HPDE6-E6E7 (cell line): ENCODE measurements around the gene SLC6A20.

Source experiments
- DNase-seq: peaks from one replicate; pipeline ENCODE4 v3.0.0; 2011; ENCODE audit warnings: missing footprints; ENCODE audit errors: extremely low spot score

SLC6A20 gene

DNA sequence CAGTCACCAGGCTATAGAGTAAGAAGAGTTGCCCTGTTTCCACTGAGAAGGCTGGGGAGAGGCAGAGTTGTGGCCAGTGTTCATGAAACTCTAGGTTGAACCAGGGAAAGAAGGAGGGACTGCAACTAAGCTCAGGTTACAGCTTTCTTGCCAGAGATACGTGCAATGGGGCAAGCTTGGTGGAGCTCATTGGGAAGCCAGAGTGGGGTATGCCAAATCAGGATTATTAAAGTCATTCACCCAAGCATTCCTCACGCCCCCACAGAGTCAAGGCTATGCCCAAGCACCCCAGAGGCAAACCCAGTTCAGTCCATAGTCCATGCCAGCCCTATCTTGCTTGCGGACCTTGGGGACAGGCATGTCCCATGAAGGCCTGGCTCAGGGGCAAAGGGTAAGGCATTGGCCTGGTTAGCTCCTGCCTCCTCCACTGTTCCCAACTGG, 17.6 kb downstream of the SLC6A20 start:
- DNase-seq: no peak

DNA sequence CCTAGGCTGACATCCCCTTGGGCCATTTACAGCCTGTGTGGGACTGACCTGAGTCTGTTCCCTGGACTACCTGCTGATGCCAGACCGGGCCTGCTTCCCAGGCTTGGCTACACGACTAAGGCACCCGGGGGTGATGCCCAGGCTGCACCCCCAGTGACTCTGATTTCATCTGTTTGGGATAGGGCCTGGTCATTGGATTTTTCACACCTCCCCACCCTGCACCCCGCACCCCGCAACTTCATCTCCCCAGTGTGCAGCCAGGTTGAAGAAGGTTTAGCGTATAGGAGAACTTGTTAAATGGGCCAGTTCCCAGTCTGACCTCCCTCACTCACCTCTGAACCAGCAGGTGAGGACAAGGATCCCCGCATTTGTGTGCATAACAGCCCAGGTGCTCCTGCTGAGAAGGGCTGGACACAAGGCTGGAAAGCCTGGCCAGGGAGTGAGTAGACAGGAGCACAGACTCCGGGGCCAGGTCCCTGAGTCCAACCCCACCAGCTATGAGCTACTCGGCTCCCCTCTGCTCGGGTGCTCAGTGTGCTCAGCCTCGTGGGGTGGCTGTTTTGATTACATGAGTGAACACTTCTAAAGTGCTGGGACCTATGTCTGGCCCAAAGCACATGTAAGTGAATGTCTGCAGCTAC, 18.5 kb downstream of the SLC6A20 start:
- DNase-seq: no peak

DNA sequence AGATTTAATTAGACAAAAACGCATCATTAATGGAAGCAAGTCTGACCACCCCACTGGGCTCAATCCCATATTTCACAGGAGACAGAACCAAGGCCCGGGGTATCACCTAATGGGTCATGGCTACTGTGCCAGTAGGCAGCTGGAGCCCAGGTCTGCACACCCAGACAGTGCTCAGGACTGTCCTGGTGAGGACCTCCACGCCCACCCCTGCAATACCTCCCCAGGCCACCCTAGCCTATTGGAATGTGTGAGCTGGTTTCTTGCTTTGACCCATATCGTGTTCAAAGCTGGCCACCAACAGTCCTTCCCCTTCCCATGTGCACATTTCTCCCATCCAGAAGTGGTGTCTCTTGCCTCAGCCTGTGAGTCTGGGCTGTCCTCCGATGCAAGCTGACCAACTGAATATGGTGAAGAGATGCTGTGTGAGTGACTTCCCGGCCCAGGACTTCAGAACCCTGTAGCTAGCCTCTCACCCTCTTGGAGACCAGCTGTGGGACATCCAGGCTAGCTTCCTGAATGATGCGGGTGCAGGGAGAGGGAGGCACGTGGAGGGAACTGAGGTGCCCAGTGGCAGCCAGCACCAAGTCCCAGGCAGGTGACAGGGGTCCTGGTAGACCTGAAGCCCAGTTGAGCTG, 19.1 kb downstream of the SLC6A20 start:
- DNase-seq: no peak

DNA sequence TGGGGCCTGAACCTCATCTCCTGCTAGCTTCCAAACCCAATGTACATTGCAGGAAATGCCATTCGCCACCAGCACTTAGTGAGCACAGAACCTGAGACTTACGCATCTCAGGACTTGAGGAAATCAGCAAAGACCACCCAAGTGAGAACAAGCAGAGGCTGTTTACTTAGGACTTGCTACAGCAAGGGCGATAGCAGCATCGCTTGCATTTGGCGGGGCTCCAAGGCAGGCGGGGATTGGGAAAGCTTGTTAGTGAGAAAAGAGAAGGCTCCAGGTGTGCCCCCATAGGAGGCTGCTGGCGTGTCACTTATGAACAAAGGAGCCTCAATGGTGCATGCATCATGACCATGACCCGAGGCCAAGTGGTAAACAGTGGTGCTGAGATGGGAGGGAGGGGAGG, 19.7 kb downstream of the SLC6A20 start:
- no peak for DNase-seq

DNA sequence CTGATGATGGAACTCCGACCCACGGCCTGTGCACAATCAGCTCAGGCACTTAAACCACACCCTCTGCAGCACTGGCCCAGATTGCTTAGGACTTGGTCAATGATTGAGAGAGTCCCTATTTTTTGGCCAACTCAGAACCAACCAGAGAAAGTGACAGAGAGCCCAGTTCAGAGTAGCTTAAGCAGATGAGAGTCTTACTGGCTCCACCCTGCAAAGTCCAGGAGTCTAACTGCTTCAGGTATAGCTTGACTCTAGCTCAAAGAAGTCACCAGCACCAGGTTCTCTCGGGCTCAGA, 20.1 kb downstream of the SLC6A20 start:
- no peak for DNase-seq

DNA sequence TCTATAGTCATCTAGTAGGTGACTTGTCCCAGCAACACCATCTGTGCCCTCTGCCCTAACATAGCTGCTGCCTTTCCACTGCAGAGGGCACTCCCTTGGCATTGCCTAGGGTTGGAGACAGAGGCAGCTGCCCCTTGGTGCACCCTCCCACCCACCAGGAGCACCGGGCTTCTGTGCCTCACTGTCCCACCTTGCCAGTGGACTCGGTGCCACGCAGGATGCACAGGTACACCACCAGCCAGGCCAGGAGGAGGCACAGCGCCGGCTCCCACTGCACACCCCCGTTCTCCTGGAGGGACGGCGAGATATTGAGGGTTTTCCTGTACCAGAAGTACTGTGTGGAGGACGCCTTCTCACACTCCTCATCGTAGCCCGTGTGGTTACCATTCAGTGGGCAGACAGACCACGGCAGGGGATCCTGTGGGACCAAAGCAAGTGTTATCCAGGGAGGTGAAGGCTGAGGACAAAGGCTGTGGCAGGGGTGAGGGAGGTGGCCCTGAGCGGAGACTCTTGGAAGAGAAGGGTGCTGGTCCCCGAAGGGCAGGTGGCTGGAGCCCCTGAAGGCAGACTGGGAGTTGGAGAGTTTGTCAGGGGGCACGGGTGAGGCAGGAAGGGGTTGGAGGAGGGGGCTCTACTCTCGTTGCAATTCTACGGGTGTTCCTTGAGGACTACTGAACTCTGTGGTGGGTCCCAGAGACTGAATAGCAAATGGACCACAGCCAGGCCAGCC, 20.6 kb downstream of the SLC6A20 start:
- DNase-seq: no peak

DNA sequence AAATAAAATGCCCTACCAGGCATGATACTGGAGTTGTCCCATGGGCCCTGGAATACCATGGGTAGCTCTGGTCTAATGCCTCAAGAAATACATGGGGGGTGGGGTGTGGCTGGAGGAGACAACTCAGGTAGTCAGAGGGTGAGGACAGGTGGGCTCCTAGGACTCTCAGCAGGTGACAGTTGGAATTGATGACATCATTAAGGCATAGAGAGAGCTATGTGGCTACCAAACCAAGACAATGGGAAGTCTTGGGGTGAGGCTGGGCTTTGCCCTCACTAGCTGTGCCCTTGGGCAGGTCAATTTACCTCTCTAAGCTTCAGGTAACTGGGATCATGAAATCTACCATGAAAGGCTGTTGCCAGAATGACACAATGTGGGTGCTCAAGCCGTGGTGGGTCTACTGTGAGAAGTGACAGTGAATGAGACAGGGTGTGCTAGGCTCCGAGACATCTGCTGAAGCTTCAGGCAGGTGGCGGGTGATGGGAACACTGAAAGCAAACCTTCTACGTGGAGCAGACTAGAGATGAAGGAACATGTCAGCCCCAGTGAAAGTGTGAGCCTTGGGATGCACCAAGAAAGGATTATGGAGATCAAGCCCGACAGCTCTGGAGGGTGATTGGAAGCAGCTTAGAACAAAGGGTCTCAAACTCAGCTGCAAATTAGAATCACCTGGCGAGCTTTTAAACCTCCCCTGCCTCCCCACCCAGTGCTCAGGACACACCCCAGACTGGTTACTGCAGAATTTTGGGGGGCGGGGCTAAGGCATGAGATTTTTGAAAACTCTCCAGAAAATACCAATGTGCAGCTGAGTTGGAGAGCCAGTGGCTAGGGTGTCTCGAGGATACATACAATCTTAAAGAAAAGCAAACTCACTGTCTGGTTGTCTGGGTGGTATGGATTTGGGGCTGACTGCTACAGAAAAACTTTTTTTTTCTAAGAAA, 21.5 kb downstream of the SLC6A20 start:
- DNase-seq: no peak

DNA sequence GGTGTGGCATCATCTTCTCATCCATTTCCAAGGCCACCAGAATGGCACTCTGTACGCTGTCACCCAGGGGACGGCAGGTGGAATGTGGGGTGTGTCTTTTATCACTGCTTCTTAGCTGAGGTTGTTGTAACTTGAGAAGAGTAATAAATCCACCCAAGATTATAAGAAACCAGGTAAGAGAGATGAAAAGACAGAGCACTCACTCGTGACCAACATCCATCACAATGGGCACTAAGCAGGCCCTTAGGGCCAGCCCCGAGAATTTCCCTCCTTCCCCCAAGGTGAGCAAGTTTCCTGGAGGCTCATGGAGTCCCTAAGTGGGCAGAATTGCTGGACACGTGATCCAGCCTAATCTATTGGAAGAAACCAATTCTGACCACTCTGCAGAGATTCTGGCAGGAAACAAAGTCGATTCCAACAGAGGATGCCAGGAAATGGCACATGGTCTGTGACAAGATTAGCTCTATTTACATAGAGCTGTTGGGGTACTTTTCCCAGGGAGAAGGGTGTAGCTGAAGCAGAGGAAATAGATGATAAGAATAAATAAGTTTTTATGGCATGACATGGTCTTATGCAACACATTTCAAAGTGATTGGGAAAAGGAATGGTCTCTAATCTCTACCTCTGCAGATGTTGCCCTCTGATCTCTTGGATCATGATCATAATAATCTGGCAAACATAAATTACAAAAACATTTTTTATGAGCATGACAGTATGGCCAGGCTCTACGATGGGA, 22.5 kb downstream of the SLC6A20 start:
- no peak for DNase-seq

DNA sequence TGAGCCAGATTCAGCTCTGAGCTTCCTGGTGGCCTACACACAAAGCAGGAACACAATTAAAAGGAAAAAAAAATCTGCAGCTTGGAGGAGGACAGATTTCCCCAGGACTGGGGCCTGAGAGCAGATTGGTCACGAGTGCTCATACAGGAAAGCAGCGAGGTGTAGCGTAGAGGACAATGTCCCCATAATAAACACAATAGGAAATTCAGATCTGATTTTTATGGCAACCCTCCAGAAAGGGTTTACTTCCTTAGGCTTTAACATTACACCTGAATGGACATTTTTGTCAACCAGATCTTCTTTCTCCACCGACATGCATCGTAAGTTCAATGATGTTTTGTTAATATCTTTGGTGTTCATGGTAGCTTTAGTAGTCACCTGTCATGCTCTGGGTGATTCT, 23.3 kb downstream of the SLC6A20 start:
- no peak for DNase-seq

DNA sequence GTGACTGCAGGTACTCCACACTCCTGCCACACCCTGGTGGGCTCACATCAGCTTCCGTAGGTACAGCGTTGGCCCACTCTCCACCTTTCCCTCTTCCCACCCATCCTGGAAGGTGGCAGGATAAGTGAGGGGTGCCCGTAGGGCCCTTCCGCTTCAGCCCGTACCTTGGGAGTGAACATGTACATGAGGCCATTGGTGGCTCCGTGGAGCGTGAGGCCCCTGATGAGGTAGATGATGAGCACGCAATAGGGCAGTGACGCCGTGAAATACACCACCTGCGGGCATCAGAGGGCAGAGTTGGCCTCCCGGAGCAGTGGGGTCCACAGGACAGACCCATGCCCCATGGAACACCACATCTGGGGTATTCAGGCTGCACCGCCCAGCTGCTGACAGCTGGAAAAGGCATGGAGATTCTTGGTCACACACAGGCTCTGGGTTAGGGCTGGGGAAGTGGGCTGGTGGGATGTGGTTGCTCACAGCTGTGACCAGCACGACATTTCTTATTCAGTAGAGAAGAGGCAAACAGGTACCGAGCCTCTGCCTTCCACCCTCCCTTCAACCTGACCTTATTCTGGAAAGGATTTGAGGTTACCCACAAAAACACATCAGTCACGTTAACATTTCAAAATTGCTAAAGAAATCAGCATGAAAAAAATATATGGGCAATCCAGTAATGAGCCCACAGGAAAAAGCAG, 23.8 kb downstream of the SLC6A20 start:
- no peak for DNase-seq

DNA sequence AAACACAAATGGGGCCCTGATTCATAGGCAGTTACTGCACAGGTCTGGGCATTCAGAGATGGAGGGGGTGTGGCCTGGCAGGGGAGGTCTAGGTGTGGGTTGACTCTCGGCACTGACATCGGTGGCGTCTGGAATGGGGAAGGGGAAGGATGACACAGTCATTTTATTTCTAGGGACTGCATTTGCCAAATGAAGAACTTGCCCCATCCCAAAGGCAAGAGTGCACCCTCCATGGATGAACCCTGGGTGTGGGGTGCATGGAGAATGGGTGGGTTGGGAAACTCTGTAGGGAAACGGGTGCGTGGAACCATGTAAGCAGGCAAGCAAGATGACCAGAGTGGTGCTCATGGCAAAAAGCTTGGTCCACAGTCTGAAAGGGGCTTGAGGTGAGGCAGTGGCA, 24.5 kb downstream of the SLC6A20 start:
- DNase-seq: no peak

DNA sequence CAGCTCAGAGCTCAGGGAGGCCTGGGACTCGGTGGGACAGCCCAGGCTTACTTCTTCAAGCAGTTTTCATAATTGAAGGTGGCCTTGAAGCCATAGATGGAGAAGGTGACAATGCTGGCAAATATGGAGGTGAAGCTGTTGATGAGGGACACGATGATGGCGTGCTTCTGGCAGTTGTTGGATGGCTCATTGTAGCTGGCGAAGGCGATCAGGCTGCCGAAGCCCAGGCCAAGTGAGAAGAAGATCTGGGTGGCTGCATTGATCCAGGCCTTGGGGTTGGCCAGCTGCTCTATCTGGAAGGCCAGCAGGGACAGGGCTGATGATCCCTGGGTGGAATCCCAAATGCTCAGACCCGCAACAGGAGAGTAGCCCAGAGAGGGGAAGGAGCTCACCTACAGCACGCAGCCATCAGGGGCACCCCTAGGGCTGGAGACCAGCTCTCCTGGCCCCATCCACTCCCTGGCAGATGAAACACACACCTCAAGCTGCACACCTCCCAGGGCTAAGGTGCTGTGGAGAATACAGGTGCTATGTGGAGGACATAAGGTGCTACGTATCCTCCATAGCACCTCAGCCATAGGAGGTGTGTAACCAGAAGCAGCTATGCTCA, 25.1 kb downstream of the SLC6A20 start:
- no peak for DNase-seq

DNA sequence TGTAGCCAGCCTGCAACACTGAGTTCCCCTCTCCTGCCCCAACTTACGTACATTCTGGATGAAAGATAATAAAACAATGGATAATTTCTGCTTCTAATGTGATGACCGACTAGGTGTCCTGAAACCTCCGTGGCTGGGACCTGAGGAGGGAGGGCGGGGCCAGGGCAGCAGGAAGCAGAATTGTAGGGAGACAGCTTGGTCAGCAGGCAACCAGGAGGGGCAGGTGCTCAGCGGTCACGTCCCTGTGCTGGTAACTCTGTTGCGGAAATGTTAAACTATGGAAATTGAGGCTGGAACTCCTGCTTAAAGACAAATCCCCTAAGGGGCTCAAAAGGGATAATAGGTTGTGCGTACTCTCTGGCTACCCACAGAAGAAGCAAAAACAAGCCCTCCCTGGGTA, 30.4 kb downstream of the SLC6A20 start:
- no peak for DNase-seq

DNA sequence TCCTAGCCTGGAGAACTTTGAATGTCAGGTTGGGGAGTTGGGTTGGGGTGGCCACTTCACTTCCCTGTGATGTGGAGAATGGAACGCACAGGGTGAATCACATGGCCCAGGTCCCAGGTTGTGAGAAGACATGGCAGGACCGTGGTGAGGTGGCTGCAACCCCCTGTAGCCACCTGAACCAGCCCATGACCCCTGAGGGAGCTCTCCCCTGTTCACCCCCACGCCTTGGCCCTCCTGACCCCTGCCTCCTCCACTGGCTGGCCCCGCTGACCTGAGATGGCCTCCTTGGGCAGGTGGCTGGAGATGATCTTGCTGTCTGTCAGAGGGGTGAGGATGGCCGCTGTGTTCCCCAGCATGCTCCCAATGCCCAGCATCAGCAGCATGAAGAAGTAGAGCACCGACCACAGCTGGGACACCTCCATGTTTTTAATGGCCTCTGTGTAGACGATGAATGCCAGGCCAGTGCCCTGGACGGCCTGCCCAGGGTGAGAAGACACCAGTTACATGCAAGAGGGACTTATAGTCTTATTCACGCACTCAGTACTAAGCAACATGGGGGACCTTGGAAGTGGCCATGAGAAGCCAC, 31.0 kb downstream of the SLC6A20 start:
- DNase-seq: no peak

DNA sequence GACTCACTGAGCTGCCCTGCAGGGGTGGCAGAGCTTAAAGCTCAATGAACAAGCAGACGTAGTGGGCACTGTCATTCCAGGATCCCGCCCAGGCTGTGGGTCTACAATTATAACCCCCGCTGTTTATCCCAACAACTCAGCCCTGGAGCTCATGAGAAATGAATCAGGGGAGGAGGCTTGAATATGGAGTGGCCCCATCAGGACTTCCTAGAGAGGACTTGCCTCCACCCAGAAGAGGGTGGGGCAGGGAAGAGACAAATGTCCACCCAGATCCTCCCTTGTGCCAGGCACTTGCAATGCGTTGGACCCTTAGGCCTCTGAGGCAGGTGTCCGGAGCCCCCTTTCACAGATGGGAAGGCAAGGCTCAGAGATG, 33.0 kb downstream of the SLC6A20 start:
- no peak for DNase-seq

DNA sequence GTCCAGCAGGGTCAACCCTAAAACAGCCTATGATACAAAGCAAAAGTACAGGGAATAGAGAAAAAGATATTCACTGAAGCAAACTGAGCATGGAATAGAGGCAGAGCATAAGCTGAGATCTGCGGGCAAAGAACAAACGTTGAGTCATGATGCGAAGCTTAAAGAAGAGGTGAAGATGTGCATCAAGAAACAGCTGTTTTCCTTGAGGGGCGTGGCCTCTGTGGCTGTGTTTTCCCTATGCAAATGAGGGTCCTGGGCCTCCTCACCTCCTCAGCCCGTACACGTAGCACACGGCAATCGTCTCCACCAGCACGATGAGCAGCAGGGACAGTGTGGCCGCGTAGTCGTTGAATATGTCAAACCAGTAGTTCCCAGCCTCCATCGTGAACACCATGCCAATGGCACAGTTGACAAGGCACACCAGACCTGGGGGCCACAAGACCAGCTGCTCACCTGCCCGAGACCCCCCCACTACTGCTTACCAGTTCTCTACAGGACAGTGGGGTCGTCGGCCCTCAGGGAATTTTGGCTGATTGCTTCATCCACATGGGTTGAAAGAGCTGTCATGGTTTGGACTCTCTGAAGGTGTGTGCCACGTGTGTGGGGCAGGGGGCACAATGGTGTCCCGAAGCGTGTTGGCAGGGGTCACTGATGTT, 33.6 kb downstream of the SLC6A20 start:
- DNase-seq: no peak

DNA sequence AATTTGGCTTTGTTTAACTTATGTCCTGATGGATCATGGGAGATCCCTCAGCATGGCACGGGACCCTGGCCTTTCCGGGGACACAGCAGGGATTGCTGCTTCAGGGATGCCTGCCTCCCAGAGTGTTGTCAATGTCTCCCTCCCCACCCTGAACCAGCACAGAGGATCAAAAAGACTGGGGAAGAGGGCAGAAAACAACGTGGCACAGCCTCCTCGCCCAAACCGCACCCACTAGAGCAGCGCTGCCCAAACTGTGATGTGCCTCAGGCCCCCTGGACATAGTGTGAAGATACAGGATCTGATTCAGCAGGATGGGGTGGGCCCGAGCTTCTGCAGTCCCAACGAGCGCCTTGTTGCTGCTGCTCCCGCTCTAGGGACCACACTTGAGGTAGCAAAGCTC, 34.5 kb downstream of the SLC6A20 start:
- no peak for DNase-seq

DNA sequence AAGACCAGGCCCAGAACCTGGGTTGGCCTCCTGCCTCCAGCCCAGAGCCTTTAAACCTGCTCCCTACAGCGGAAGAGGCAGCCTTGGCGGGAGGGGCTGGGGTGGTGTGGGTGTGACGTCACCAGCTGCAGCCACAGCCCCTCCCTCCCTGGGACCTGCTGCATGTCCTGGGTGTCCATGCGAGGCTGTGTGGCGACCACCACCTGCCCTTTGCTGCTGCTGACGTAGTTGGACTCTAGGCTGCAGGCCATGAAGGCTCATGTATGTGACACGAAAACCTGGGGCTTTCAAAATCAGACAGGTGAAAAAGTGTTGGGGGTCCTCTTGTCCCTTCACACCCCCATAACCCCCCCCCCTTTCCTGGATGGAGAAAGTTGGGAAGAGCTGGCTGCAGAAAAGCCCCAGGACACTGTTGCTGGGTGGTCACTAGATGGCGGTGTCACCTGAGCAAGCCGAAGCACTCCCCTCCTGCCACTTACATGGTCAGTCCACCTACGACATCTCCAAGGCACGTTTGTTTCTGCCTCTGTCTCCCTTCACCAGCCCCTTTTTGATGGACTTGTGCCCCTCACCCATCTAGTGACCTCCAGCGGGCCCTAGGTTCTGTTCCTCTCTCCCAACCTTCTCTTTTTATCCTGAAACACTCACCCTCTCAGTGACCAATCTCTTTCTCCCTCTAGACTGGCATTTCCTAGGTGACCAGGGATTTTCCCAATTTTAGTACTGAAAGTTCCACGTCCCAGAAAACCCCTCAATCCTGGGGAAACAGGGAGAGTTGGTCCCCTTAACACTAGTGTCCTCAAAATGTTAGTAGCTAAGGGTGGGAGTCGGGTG, 35.2 kb downstream of the SLC6A20 start:
- DNase-seq: peak; percentile 35

DNA sequence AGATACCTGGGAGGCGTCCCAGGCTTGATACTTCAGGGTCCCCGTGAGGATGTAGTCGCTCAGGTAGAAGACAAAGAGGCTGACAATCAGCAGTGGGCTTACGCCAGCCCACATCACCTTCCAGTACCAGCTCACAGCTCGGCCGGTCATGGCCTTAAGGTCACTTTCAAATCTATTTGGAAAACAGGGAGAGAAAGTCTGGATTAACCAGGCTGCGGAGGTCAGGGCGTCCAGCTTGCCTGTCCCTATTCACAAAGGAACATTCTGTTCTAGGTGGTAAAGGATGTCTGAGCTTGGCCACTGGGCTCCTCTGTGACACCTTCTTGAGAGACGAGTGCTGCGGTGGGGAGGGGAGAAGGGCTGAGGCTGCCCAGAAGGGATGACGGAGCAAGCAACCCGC, 36.5 kb downstream of the SLC6A20 start:
- no peak for DNase-seq
